SK-N-SH (cell line): Measurements from ENCODE around the gene FMR1NB.

ENCODE experiments used
- NFIC ChIP-seq: IDR thresholded peaks from 2 replicates; pipeline ENCODE4 v1.4.0; 2012; ENCODE audit warnings: borderline replicate concordance
- POLR2AphosphoS5 ChIP-seq: IDR thresholded peaks from 2 replicates; pipeline ENCODE4 v1.6.1; 2012; ENCODE audit warnings: low read depth, low read length
- TF ChIP-seq, protein P1 (sequence below): IDR thresholded peaks from 2 replicates; pipeline ENCODE4 v1.6.1; 2012; ENCODE audit warnings: mild to moderate bottlenecking, low read depth, low read length, moderate library complexity

DNA sequence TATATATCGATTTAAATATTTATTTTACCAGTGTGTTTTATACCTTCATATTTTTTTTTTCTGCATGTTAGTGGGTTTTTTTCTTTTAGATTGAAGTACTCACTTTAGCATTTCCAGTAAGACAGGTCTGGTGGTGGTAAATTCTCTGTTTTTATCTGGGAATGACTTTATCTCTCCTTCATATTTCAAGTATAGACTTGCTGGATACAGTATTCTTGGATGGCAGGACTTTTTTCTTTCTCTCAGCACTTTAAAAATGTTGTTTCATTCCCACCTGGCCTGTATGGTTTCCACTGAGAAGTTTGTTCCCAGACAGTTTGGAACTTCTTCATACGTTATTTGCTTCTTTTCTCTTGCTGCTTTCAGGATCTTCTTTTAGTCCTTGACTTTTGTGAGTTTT, 86.1 kb downstream of the FMR1NB start:
- TF ChIP-seq POLR2AphosphoS5 (no peak), NFIC (no peak)
- TF ChIP-seq, protein P1, sequence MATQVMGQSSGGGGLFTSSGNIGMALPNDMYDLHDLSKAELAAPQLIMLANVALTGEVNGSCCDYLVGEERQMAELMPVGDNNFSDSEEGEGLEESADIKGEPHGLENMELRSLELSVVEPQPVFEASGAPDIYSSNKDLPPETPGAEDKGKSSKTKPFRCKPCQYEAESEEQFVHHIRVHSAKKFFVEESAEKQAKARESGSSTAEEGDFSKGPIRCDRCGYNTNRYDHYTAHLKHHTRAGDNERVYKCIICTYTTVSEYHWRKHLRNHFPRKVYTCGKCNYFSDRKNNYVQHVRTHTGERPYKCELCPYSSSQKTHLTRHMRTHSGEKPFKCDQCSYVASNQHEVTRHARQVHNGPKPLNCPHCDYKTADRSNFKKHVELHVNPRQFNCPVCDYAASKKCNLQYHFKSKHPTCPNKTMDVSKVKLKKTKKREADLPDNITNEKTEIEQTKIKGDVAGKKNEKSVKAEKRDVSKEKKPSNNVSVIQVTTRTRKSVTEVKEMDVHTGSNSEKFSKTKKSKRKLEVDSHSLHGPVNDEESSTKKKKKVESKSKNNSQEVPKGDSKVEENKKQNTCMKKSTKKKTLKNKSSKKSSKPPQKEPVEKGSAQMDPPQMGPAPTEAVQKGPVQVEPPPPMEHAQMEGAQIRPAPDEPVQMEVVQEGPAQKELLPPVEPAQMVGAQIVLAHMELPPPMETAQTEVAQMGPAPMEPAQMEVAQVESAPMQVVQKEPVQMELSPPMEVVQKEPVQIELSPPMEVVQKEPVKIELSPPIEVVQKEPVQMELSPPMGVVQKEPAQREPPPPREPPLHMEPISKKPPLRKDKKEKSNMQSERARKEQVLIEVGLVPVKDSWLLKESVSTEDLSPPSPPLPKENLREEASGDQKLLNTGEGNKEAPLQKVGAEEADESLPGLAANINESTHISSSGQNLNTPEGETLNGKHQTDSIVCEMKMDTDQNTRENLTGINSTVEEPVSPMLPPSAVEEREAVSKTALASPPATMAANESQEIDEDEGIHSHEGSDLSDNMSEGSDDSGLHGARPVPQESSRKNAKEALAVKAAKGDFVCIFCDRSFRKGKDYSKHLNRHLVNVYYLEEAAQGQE: no peak
